ENCODE data around the gene TERB1. TPM values are rescaled to one million over a fixed set of nuclear protein-coding genes. Genes with fewer than 3 reads are reported as not detected.

Gene TERB1
- total and polyA plus RNA-seq, 2 of the 13 experiments (the other 11 are each of a cell fraction or from before 2014, with no cell fraction given): not detected

DNA sequence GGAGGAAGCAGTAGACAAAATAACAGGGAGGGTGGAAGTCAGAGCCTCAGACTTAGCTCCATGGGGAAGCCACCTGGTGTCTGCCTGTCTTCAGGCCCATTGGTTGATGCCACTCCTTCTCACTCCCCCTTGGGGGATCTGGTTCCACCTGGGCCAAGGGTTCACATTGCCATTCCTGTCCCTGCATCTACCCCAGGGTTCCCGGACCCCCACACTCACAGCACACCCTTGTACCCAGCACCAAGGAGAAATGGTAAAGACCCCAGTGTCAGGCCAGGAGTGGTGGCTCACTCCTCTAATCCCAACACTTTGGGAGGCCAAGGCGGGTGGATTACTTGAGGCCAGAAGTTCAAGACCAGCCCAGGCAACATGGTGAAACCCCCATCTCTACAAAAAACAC lies 41.8 kb upstream of the TERB1 start:
- H3K4me3 ChIP-seq (replicated peaks in 1 of 3; ENCODE audit: insufficient read depth in 1 of 3, low read depth in 2 of 3, low read length in 3 of 3): no peak overlapping the region
- ATAC-seq (peak; percentile 11; the same call in 2 of the 3 replicates), DNase-seq (ENCODE audit: low spot score) (no peak), FAIRE-seq (no peak)
- ChIA-PET CTCF (ENCODE audit: low intra/inter-chr PET ratio, low total read pairs) (no interaction called here), POLR2A (interaction anchor here (0.8 kb wide), 1 partner anchor 12 kb away, joined by 3 read pairs; the partner anchor contains the start of gene NAE1)
- intact Hi-C loops (cut with micrococcal nuclease; ENCODE audit: unreplicated experiment) (loop anchor here (10.0 kb wide), 1 partner anchor 88 kb away; the partner anchor contains the start of gene DYNC1LI2), in situ Hi-C loops (cut with HindIII; ENCODE audit: extremely low pct_ligation_motif_present, low pct_unique_long_range_greater_than_20kb) (no loop called here)
- H3K27ac ChIP-seq (ENCODE audit: extremely low read length, insufficient read depth, low read length): no peak overlapping the region
- H3K4me2 ChIP-seq (ENCODE audit: low read depth, low read length): no peak overlapping the region
- no peak overlapping the region for H3K9ac ChIP-seq (ENCODE audit: insufficient read depth, low read depth, low read length)
- BruUV-seq (replicated peaks): no TSS peak
- no peaks in the 10 kb centered on the region for H4K20me1 ChIP-seq (ENCODE audit: insufficient read depth, low read length)
- H3K79me2 ChIP-seq (ENCODE audit: insufficient read depth, low read length): no peaks in the 10 kb centered on the region
- WGBS (ENCODE audit: low lambda C conversion rate): 51% methylated on average over 2 of the region's 2 CpGs
- TF ChIP-seq HIVEP1 (CRISPR knock-in tag; IDR thresholded peaks at IDR 0.05) (no peak), MAF1 (CRISPR knock-in tag; IDR thresholded peaks at IDR 0.05; ENCODE audit: borderline replicate concordance) (no peak)
- TF ChIP-seq, protein P1, sequence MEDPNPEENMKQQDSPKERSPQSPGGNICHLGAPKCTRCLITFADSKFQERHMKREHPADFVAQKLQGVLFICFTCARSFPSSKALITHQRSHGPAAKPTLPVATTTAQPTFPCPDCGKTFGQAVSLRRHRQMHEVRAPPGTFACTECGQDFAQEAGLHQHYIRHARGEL (CRISPR knock-in tag; IDR thresholded peaks at IDR 0.05): no peak
- TF ChIP-seq, protein P2, sequence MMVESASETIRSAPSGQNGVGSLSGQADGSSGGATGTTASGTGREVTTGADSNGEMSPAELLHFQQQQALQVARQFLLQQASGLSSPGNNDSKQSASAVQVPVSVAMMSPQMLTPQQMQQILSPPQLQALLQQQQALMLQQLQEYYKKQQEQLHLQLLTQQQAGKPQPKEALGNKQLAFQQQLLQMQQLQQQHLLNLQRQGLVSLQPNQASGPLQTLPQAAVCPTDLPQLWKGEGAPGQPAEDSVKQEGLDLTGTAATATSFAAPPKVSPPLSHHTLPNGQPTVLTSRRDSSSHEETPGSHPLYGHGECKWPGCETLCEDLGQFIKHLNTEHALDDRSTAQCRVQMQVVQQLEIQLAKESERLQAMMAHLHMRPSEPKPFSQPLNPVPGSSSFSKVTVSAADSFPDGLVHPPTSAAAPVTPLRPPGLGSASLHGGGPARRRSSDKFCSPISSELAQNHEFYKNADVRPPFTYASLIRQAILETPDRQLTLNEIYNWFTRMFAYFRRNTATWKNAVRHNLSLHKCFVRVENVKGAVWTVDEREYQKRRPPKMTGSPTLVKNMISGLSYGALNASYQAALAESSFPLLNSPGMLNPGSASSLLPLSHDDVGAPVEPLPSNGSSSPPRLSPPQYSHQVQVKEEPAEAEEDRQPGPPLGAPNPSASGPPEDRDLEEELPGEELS (CRISPR knock-in tag; IDR thresholded peaks at IDR 0.05): no peak
- H2AFZ ChIP-seq (ENCODE audit: low read length): no peak overlapping the region
- peaks cover 7 to 63% of the 10 kb centered on the region in 2 experiments; a peak in 4 of 5 replicates for H3K27me3 ChIP-seq (ENCODE audit: control insufficient read depth in 1 of 2, insufficient read depth in 2 of 2, low read length in 2 of 2)
- H3K4me1 ChIP-seq (ENCODE audit: insufficient read depth, low read length): peaks cover 15% of the 10 kb centered on the region; the same call in 1 of the 2 replicates
- H3K36me3 ChIP-seq (replicated peaks in 1 of 2; ENCODE audit: control insufficient read depth in 1 of 2, insufficient read depth in 2 of 2, low read length in 2 of 2): no peaks in the 10 kb centered on the region
- H3K9me3 ChIP-seq (ENCODE audit: low read length): no peaks in the 10 kb centered on the region

DNA sequence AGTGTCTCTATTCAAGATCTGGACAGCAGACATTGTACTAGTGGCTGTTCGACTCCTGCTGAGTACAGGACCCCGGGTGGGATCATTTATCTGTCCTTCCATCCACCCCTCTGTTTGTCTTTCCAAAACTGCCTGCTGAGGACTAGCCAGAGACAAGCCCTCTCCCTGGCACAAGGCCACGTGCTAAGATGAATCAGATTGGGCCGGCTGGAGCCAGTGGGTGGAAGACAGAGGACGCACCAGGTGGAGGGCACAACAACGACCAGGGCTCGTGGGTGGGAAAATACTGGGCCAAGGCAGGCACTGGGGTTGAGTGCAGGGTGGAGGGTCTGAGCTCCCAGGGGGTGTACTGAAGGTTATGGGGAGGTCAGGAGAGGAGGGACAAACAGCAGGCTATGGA lies 41.4 kb upstream of the TERB1 start:
- DNase-seq (ENCODE audit: low spot score): no peak
- Histone ChIP-seq H3K9me3 (ENCODE audit: low read length) (no peaks in the 10 kb centered on the region), H3K9ac (ENCODE audit: insufficient read depth, low read depth, low read length) (no peak overlapping the region), H3K27me3 (ENCODE audit: control insufficient read depth in 1 of 2, insufficient read depth in 2 of 2, low read length in 2 of 2) (peaks cover 7 to 63% of the 10 kb centered on the region in 2 experiments; a peak in 4 of 5 replicates), H4K20me1 (ENCODE audit: insufficient read depth, low read length) (no peaks in the 10 kb centered on the region), H3K4me3 (replicated peaks in 1 of 3; ENCODE audit: insufficient read depth in 1 of 3, low read depth in 2 of 3, low read length in 3 of 3) (no peak overlapping the region), H3K79me2 (ENCODE audit: insufficient read depth, low read length) (no peaks in the 10 kb centered on the region), H3K4me2 (ENCODE audit: low read depth, low read length) (no peak overlapping the region), H3K27ac (ENCODE audit: extremely low read length, insufficient read depth, low read length) (no peak overlapping the region), H3K4me1 (ENCODE audit: insufficient read depth, low read length) (peaks cover 15% of the 10 kb centered on the region; the same call in 1 of the 2 replicates), H2AFZ (ENCODE audit: low read length) (no peak overlapping the region), H3K36me3 (replicated peaks in 1 of 2; ENCODE audit: control insufficient read depth in 1 of 2, insufficient read depth in 2 of 2, low read length in 2 of 2) (no peaks in the 10 kb centered on the region)
- ChIA-PET CTCF (ENCODE audit: low intra/inter-chr PET ratio, low total read pairs) (no interaction called here), POLR2A (no interaction called here)
- no TSS peak for BruUV-seq (replicated peaks)
- FAIRE-seq: no peak
- peak; percentile 14; the same call in 2 of the 3 replicates for ATAC-seq
- in situ Hi-C loops (cut with HindIII; ENCODE audit: extremely low pct_ligation_motif_present, low pct_unique_long_range_greater_than_20kb): no loop called here
- WGBS (ENCODE audit: low lambda C conversion rate): 8% methylated on average over 7 of the region's 7 CpGs
- intact Hi-C loops (cut with micrococcal nuclease; ENCODE audit: unreplicated experiment): loop anchor here (10.0 kb wide), 1 partner anchor 88 kb away; the partner anchor contains the start of gene DYNC1LI2
- TF ChIP-seq ZNF629 (CRISPR knock-in tag; conservative IDR thresholded peaks at IDR 0.05): no peak
- TF ChIP-seq, protein P3, sequence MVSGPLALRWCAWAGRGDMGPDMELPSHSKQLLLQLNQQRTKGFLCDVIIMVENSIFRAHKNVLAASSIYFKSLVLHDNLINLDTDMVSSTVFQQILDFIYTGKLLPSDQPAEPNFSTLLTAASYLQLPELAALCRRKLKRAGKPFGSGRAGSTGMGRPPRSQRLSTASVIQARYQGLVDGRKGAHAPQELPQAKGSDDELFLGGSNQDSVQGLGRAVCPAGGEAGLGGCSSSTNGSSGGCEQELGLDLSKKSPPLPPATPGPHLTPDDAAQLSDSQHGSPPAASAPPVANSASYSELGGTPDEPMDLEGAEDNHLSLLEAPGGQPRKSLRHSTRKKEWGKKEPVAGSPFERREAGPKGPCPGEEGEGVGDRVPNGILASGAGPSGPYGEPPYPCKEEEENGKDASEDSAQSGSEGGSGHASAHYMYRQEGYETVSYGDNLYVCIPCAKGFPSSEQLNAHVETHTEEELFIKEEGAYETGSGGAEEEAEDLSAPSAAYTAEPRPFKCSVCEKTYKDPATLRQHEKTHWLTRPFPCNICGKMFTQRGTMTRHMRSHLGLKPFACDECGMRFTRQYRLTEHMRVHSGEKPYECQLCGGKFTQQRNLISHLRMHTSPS (CRISPR knock-in tag; IDR thresholded peaks at IDR 0.05; ENCODE audit: low read depth): no peak
- no peak for TF ChIP-seq KAT2B (IDR thresholded peaks at IDR 0.05; ENCODE audit: borderline replicate concordance, low read depth, low read length)
- TF ChIP-seq ZNF205 (CRISPR knock-in tag; IDR thresholded peaks at IDR 0.05): no peak
- no peak for TF ChIP-seq NR2F2 (IDR thresholded peaks at IDR 0.05; ENCODE audit: borderline replicate concordance, low read depth)
- TF ChIP-seq HCFC1 (IDR thresholded peaks at IDR 0.05; ENCODE audit: low read depth, low read length): no peak
- TF ChIP-seq PHF5A (CRISPR knock-in tag; IDR thresholded peaks at IDR 0.05; ENCODE audit: low read depth, unreplicated experiment): no peak
- no peak for TF ChIP-seq ZSCAN20 (CRISPR knock-in tag; IDR thresholded peaks at IDR 0.05; ENCODE audit: borderline replicate concordance)
- TF ChIP-seq NCOA5 (CRISPR knock-in tag; IDR thresholded peaks at IDR 0.05): no peak
- no peak for TF ChIP-seq NPAS2 (CRISPR knock-in tag; IDR thresholded peaks at IDR 0.05; ENCODE audit: borderline replicate concordance)
- no peak for TF ChIP-seq GTF3A (CRISPR knock-in tag; conservative IDR thresholded peaks at IDR 0.05)
- no peak for TF ChIP-seq SYNCRIP (IDR thresholded peaks at IDR 0.05; ENCODE audit: insufficient read depth, low read depth, low read length)
